DMS53 treated with DMSO at 0.1 percent for 48 hours (cell line): ENCODE measurements around the gene SLC7A14.

Experiments used
- DNase-seq: peaks from one replicate; lab custom pipeline; 2025; ENCODE audit not compliant: unreplicated experiment; lab: John Stamatoyannopoulos, UW

SLC7A14 gene

GRCh38 chr3:170499562-170500156 lies 86.2 kb downstream of the SLC7A14 start:
- DNase-seq, result no peak

GRCh38 chr3:170497207-170498095 lies 88.4 kb downstream of the SLC7A14 start:
- no peak for DNase-seq

GRCh38 chr3:170496868-170497140 lies 89.1 kb downstream of the SLC7A14 start:
- DNase-seq, result no peak

GRCh38 chr3:170496026-170496867 lies 89.6 kb downstream of the SLC7A14 start:
- no peak for DNase-seq

GRCh38 chr3:170494766-170495165 lies 91.1 kb downstream of the SLC7A14 start:
- DNase-seq, result no peak

GRCh38 chr3:170493712-170494182 lies 92.1 kb downstream of the SLC7A14 start:
- DNase-seq, result no peak

- DNase-seq, result no peak
Measured at GRCh38 chr3:170491901-170492300, 94.0 kb downstream of the SLC7A14 start.

- no peak for DNase-seq
Measured at GRCh38 chr3:170490828-170491560, 94.9 kb downstream of the SLC7A14 start.

GRCh38 chr3:170488802-170489201 lies 97.1 kb downstream of the SLC7A14 start:
- DNase-seq, result no peak

- DNase-seq, result no peak
Measured at GRCh38 chr3:170487031-170487430, 98.8 kb downstream of the SLC7A14 start.

- DNase-seq, result no peak
Measured at GRCh38 chr3:170486398-170486797, 99.5 kb downstream of the SLC7A14 start.

- DNase-seq, result no peak
Measured at GRCh38 chr3:170485696-170486095, 100.2 kb downstream of the SLC7A14 start.

GRCh38 chr3:170485294-170485693 lies 100.6 kb downstream of the SLC7A14 start:
- DNase-seq, result no peak

GRCh38 chr3:170484869-170485268 lies 101.0 kb downstream of the SLC7A14 start:
- DNase-seq, result no peak

GRCh38 chr3:170483485-170484262 lies 102.2 kb downstream of the SLC7A14 start:
- no peak for DNase-seq

- DNase-seq, result no peak
Measured at GRCh38 chr3:170482199-170482598, 103.7 kb downstream of the SLC7A14 start.

GRCh38 chr3:170480111-170480510 lies 105.8 kb downstream of the SLC7A14 start:
- DNase-seq, result no peak

- DNase-seq, result no peak
Measured at GRCh38 chr3:170477395-170477794, 108.5 kb downstream of the SLC7A14 start.

- no peak for DNase-seq
Measured at GRCh38 chr3:170476291-170476690, 109.6 kb downstream of the SLC7A14 start.

- no peak for DNase-seq
Measured at GRCh38 chr3:170475092-170475685, 110.7 kb downstream of the SLC7A14 start.
